ENCODE measurements around the gene OTUD3.
A peak's percentile ranks its signal among the peaks of the same experiment; 100 is the strongest.

Gene OTUD3

DNA sequence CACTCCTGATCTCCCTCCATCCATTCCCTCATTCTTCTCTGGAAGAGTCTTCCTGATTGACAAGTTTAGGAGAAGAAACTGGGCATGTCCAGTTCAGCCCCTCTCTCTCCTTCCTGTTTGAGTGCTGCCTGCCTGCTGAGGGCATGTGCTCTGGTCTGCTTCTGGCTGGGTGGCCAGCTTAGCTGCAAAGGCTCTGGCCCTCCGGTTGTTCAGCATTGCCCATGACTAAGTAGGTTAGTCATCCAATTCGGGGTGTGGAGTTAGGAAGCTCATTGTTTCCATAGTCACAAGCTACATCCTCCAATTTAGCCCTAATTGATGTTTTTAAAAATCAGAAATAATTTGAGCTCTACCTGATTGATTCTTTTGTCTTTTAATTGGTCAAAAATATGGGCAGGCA is 66.8 kb downstream of the OTUD3 start:
- DNase-seq (ENCODE audit: low spot score) = peak; percentile 82

- DNase-seq (ENCODE audit: low spot score) = no peak
Observed at GRCh38 chr1:19954059-19954458, 71.9 kb downstream of the OTUD3 start.

- no peak for DNase-seq (ENCODE audit: low spot score)
Observed at GRCh38 chr1:19955534-19956170, 73.5 kb downstream of the OTUD3 start.

GRCh38 chr1:19957779-19958178 is 75.6 kb downstream of the OTUD3 start:
- no peak for DNase-seq (ENCODE audit: low spot score)

- no peak for DNase-seq (ENCODE audit: low spot score)
Observed at GRCh38 chr1:19960591-19960990, 78.4 kb downstream of the OTUD3 start.

Measured in kidney tubule cell (primary cell).